WTC11 (cell line): ENCODE measurements around the gene NALCN.

Experiments used
- CREB1 ChIP-seq: sonication (generic); formaldehyde crosslinking; IDR thresholded peaks from 2 replicates; pipeline ENCODE4 v1.8.0; 2023; ENCODE audit warnings: mild to moderate bottlenecking, missing genetic modification reagents
- CTCF ChIP-seq: fragments of 200-600 bp; IDR thresholded peaks from 2 replicates; pipeline ENCODE4 v1.8.0; 2022; ENCODE audit warnings: antibody characterized with exemption
- USF1 ChIP-seq: sonication (generic); formaldehyde crosslinking; IDR thresholded peaks from 2 replicates; pipeline ENCODE4 v1.8.0; 2022; ENCODE audit warnings: mild to moderate bottlenecking, missing genetic modification reagents
- TF ChIP-seq, protein P1 (sequence below): sonication (generic); formaldehyde crosslinking; IDR thresholded peaks from 2 replicates; pipeline ENCODE4 v1.8.0; 2023; ENCODE audit warnings: missing genetic modification reagents, mild to moderate bottlenecking, borderline replicate concordance
- TF ChIP-seq, protein P2 (sequence below): sonication (generic); formaldehyde crosslinking; IDR thresholded peaks from 2 replicates; pipeline ENCODE4 v1.8.1; 2023; ENCODE audit warnings: mild to moderate bottlenecking, missing genetic modification reagents, moderate library complexity
- TF ChIP-seq, protein P3 (sequence below): fragments of 250-450 bp; sonication (Bioruptor Pico); IDR thresholded peaks from 2 replicates; pipeline ENCODE4 v1.8.0; 2021; ENCODE audit warnings: mild to moderate bottlenecking
- TF ChIP-seq, protein P4 (sequence below): sonication (generic); formaldehyde crosslinking; IDR thresholded peaks from 2 replicates; pipeline ENCODE4 v1.8.1; 2023; ENCODE audit warnings: mild to moderate bottlenecking, missing genetic modification reagents, borderline replicate concordance

DNA sequence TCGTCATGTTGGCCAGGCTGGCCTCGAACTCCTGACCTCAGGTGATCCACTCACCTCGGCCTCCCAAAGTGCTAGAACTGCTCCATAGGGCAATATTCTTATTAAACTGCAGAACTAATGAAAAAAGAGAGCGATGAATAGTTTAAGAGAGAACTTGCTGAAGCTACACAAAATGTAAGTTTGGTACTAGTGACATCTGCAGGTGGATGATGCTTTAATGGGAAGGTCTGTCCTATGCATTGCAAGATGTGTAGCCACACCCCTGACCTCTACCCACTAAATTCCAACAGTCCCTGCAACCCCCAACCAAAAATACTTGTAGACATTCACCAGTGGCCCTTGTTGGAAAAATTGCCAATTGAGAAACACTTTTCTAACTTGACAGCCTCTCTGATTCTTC is 117.8 kb downstream of the NALCN start:
- TF ChIP-seq, protein P1, sequence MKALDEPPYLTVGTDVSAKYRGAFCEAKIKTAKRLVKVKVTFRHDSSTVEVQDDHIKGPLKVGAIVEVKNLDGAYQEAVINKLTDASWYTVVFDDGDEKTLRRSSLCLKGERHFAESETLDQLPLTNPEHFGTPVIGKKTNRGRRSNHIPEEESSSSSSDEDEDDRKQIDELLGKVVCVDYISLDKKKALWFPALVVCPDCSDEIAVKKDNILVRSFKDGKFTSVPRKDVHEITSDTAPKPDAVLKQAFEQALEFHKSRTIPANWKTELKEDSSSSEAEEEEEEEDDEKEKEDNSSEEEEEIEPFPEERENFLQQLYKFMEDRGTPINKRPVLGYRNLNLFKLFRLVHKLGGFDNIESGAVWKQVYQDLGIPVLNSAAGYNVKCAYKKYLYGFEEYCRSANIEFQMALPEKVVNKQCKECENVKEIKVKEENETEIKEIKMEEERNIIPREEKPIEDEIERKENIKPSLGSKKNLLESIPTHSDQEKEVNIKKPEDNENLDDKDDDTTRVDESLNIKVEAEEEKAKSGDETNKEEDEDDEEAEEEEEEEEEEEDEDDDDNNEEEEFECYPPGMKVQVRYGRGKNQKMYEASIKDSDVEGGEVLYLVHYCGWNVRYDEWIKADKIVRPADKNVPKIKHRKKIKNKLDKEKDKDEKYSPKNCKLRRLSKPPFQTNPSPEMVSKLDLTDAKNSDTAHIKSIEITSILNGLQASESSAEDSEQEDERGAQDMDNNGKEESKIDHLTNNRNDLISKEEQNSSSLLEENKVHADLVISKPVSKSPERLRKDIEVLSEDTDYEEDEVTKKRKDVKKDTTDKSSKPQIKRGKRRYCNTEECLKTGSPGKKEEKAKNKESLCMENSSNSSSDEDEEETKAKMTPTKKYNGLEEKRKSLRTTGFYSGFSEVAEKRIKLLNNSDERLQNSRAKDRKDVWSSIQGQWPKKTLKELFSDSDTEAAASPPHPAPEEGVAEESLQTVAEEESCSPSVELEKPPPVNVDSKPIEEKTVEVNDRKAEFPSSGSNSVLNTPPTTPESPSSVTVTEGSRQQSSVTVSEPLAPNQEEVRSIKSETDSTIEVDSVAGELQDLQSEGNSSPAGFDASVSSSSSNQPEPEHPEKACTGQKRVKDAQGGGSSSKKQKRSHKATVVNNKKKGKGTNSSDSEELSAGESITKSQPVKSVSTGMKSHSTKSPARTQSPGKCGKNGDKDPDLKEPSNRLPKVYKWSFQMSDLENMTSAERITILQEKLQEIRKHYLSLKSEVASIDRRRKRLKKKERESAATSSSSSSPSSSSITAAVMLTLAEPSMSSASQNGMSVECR (CRISPR knock-in tag) = no peak
- TF ChIP-seq, protein P2, sequence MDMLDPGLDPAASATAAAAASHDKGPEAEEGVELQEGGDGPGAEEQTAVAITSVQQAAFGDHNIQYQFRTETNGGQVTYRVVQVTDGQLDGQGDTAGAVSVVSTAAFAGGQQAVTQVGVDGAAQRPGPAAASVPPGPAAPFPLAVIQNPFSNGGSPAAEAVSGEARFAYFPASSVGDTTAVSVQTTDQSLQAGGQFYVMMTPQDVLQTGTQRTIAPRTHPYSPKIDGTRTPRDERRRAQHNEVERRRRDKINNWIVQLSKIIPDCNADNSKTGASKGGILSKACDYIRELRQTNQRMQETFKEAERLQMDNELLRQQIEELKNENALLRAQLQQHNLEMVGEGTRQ (CRISPR knock-in tag) = no peak
- TF ChIP-seq, protein P3, sequence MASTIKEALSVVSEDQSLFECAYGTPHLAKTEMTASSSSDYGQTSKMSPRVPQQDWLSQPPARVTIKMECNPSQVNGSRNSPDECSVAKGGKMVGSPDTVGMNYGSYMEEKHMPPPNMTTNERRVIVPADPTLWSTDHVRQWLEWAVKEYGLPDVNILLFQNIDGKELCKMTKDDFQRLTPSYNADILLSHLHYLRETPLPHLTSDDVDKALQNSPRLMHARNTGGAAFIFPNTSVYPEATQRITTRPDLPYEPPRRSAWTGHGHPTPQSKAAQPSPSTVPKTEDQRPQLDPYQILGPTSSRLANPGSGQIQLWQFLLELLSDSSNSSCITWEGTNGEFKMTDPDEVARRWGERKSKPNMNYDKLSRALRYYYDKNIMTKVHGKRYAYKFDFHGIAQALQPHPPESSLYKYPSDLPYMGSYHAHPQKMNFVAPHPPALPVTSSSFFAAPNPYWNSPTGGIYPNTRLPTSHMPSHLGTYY (CRISPR knock-in tag) = no peak
- TF ChIP-seq CREB1 (CRISPR knock-in tag) (no peak), CTCF (no peak), USF1 (CRISPR knock-in tag) (no peak)
- TF ChIP-seq, protein P4, sequence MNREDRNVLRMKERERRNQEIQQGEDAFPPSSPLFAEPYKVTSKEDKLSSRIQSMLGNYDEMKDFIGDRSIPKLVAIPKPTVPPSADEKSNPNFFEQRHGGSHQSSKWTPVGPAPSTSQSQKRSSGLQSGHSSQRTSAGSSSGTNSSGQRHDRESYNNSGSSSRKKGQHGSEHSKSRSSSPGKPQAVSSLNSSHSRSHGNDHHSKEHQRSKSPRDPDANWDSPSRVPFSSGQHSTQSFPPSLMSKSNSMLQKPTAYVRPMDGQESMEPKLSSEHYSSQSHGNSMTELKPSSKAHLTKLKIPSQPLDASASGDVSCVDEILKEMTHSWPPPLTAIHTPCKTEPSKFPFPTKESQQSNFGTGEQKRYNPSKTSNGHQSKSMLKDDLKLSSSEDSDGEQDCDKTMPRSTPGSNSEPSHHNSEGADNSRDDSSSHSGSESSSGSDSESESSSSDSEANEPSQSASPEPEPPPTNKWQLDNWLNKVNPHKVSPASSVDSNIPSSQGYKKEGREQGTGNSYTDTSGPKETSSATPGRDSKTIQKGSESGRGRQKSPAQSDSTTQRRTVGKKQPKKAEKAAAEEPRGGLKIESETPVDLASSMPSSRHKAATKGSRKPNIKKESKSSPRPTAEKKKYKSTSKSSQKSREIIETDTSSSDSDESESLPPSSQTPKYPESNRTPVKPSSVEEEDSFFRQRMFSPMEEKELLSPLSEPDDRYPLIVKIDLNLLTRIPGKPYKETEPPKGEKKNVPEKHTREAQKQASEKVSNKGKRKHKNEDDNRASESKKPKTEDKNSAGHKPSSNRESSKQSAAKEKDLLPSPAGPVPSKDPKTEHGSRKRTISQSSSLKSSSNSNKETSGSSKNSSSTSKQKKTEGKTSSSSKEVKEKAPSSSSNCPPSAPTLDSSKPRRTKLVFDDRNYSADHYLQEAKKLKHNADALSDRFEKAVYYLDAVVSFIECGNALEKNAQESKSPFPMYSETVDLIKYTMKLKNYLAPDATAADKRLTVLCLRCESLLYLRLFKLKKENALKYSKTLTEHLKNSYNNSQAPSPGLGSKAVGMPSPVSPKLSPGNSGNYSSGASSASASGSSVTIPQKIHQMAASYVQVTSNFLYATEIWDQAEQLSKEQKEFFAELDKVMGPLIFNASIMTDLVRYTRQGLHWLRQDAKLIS (CRISPR knock-in tag) = no peak
